Measurements from ENCODE around the gene GSK3B.

DNA sequence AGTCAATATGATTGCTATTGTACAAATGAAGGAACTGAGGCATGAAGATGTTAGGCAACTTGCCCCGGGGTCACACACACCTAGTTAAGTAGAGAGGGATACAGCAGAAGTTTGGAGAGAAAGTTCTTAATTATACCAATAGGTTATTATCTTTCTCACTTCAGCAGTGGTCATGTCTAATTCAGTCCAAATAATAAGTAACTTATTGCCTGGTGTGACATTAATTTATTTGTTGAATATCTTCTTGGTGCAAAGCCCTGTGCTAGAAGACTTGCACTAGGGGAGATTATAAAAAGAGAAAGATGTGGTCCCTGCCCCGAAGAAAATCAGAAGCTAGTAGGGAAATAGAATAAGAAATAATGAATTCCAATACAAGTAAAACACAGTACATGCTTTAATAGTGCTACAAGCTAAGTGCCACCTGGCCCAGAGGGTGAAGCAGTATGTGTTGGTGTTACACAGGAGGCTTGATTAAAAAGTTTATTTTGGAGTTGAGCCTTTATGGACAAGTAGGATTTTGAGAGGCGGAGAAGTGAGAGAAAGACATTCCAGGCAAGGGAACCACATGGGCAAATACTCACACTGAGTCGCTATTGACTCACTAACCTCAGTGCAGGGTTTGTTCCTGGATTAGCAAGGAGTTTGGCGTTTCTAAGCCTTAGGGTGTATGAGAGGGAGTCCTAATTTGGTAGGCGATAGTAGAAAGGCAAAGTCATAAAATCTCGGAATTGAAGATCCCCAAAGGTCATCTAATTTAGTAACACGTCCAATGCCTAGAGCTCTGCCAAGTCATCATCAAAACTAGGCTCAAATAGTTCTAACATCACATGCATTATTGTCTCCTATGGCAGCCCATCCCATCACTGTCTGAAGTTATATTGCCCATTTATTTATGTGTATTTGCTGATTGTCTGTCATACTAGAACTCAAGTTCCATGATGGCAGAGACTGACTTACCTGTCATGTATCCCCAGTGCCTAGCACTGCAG is 19.2 kb upstream of the GSK3B start:
- TF ChIP-seq GABPA (IDR thresholded peaks at IDR 0.05; ENCODE audit: low read depth) (no peak), EZH2 (IDR thresholded peaks at IDR 0.05; ENCODE audit: borderline replicate concordance, control insufficient read depth, low read depth, low read length) (no peak)
- TF ChIP-seq, protein P1, sequence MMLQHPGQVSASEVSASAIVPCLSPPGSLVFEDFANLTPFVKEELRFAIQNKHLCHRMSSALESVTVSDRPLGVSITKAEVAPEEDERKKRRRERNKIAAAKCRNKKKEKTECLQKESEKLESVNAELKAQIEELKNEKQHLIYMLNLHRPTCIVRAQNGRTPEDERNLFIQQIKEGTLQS (IDR thresholded peaks at IDR 0.05; ENCODE audit: borderline replicate concordance, extremely low read depth, low read depth, low read length): no peak
